Dermis microvascular lymphatic vessel endothelial cell (primary cell): ENCODE results near the gene TCF12. TPM values are rescaled to one million over a fixed set of nuclear protein-coding genes. Genes with fewer than 3 reads are reported as not detected.

Experiments used
- DNase-seq, 2 donors: peaks; one replicate each; pipeline versions ENCODE4 v3.0.0 to v3.0.0-alpha.2; 2010; ENCODE audit warnings: low read depth in 2 of 2
- total RNA-seq: library from RNA; depleted of rRNA; stranded (reverse); fragments of >200 nt; gene quantifications from 2 replicates; pipeline ENCODE4 v1.2.1, GENCODE V29; 2014

Gene TCF12
- total RNA-seq, 1 donor from 2014 or later: 56.9 TPM

DNA sequence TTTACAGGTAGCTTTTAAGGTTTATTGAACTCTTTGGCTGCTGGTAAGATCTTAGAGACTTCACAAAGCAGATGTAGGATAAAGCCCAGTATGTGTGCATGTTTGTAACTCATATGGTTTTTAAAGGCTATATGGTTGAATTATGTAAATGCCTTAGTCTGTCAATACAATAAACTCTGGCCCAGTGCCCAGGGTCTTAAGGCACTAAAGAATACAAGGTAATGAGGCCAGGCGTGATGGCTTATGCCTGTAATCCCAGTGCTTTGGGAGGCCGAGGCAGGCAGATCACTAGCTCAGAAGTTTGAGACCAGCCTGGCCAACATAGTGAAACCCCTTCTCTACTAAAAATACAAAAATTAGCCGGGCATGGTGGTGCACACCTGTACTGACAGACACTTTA lies 287.6 kb downstream of the TCF12 start:
- DNase-seq: peak in 1 of 2 donors; percentile 28

DNA sequence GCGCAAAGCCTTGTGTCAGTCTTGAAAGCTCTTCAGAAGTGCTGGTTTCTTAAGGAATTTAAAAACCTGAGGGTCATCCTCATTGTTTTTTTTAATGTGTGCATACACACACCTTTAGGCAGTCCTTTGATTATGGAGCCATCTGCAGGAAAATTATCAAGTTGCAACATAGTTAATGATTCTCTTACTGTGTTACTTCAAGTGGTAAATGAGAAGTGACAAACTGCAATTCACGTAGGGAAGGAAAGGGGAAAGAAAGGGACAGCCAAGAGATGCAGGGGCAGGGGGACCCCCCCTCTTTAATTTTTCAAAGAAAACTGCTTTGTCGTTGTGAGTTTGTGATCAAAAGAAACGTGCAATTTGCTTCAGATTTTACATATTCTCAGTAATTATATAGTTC lies 295.4 kb downstream of the TCF12 start:
- DNase-seq: peak; percentile 30 to 63

DNA sequence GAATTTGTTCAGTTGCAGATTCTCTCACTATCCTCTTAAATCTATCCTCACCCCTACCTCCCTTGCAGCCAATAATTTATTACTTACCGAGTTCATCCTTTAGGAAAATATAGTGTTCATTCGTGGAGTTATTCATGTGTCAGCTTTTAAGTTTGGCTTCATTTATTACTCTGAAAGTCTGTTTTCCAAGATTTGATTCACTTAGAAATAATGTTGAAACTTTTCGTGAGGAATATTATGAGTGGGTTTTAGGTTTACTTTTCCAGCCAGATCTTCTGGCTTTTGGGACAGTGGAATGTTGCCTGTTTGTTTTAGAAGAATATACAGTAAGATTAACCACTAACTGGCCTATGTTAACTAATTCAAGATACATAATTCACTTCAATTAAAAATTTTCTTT lies 296.9 kb downstream of the TCF12 start:
- no peak for DNase-seq

DNA sequence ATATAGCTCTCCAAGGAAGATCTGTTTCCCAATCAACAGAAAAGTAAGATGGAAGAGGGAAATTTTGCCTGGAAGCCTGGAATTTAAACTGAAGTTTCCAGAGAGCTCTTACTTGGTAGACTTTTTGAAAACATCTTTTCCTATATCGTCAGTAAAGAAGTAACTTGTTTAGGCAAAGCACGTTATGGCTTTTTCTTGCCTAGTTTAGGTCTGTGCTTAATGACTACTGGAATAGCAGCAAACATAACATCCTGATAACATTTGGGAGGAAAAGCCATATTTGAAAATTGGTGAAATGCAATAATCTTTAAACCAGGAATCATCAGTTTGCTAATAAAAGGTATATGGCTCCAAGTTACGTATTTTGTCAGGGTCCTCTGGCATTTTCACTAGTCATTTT lies 297.4 kb downstream of the TCF12 start:
- DNase-seq: no peak

DNA sequence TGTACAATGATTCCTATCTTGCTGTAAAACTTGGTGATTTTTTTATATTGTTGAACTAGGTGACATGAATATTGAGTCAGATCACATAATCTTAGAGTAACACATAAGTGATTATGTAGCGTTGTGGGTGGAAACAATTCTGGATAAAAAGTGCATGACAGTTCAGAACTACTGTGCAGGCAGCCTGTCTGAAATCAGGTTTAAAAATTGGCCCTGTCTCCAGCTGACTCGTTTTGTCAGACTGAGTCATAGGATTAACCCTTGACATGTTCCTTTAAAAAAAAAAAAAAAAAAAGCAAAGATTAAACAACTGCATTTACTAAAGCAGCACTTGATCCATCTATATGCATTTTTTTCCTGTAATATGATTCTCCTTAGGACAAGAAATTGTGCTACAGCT lies 297.8 kb downstream of the TCF12 start:
- DNase-seq: peak; percentile 35 to 76

DNA sequence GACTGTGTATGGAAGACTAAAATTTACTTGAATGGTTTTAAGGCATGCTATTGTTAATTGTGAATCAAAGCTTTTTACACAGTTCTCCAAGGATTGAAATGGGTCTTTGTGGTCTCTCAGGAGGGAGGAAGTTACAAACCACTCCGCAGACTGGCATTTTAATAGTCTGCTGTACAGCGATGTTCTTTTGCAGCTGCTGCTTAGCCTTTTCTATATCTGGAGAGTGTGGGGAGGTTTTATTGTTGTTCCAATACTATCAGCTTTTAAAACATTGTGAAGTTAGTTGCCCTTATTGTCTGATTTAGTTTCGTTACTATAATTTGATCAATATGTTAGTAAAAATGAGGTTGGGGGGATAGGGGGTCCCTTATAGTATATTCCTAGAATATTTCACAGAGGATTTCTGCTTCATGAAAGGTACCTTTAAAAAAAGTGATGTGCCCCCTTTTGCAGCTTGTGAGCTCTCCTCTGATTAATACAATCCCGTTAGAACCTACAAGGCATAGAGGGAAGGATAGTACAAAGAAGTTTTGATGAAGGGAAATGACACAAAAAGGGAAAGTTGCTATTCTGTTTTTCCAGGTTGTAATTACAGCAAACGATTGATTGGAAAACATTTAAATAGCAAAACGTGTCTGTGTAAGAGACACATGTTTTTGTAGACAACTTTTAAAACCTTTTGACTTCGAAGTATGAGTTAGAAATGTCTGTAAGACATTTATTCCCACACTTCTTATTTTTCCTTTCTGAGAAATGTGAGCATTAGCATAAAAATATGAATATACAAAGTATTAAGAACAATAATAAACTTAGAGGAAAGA lies 299.5 kb downstream of the TCF12 start:
- peak in 1 of 2 donors; percentile 22 for DNase-seq

DNA sequence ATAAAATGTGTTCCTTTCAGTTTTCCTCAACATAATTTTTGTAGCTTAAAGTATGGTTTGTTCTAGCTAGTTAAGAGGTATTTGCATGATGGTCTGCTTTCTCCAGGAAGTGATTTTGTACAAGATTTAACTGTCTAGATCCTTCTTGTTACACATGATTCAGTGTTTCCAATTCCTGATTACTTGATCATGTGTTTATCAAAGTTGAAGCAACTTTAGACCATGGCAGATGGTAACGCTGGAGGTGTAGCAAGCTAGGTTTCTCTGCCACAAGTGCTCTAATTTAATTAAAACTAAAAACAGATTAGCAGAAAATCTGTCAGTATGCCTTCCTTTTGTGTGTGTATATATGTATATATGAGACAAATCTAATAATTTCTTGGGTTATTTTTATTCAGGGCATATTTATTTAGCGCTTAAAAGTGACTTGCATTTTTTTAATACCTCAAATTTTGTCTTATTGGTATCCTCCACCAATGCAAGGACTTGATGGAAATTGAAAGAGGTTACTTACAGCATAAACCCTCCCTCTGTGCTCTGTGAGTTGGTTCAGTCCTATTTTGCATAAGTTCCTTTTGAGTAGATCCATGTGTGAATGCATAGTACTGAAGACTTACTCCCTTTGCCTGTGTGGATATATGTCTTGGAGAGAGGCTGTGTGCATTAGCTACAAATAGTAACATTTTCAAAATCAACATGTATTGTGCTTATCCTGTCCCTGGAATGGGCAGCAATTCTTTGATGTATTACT lies 300.6 kb downstream of the TCF12 start:
- DNase-seq: peak in 1 of 2 donors; percentile 55

DNA sequence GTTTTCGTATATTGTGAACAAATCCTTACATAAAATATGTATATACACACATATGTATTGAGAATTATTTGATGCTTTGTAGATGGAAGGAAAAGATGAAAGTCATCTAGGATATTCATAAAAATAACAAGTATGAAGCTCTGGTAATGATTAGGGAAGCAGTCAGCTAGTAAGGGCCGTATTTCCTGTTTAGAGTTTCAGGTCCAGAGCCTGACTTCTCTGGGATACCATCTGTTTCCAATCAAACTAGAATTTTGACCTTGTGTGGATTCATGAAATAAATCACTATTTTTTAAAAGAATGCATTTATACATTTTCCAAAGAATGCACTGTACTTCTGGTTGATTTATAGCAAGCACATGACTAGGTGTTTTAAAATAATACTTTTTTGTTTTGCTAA lies 301.8 kb downstream of the TCF12 start:
- peak in 1 of 2 donors; percentile 35 for DNase-seq

DNA sequence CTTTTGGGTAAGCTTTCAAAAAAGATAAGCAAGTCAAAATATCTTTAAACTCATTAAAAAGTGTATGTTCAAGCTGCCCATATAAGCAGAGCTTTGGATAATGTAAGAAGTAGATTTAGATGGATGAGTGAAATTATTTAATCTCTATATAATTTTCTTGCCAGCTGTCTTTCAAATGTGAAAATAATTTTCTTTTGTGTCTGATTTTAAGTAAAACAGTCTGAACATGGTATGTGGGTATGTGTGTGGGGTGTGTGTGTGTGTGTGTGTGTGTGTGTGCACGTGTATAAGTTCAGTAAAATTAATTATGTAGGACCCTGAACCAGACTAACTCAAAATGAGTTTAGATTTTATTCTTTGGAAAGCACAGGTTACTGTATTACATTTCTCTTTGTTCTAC lies 302.7 kb downstream of the TCF12 start:
- DNase-seq: no peak

DNA sequence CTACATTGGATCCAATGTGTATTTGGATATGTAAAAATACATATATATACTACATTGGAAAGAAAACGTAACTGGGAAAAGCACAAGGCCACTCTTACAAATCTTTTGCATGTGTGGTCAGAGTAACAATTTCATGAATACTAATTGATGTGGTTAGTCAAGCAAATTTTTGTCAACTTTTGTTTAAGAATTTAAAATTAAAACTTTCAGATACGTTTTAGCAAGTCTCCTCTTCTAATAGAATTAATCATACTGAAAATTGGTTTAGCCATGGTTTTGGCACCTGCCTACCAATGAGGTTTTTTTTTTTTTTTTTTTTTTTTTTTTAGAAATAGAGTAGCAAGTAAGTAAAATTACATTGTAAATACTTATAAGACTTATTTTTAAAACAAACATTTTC lies 304.9 kb downstream of the TCF12 start:
- DNase-seq: no peak

DNA sequence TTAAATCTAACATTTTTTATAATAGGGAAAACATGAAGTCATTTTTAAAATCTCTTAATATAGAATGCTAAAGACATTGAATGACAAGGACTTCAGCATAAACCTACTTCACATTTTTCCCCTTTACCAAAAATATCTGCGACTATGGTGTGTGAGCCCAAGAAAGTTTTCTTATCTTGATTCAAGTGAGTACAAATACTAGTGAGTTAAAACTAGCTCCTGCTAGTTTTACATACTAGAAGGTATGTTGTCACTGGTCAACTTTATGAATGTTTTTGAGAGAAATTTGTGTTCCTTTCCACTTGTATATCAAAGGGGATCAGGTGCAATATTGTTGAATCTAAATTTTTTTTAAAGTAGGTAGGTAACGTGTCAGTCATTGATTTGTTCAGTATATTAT lies 305.4 kb downstream of the TCF12 start:
- DNase-seq: no peak

DNA sequence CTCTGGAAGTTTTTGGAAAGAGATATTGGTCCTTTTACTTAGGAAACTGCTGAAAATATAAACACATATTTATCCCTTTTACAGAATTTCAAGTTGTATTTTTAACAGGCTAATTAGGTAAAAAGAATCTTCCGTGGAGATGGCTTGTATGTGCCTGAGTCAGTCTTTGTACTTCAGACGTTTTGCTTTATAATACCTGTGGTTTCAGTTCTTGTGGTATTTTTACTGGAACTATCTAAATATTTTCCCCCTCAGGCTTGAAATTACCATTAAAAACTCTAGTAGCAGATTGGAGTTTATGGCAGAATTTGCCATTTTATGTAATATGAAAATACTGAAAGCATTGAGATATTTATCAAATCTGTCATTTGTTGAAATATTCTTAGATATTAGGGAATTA lies 306.2 kb downstream of the TCF12 start:
- no peak for DNase-seq

DNA sequence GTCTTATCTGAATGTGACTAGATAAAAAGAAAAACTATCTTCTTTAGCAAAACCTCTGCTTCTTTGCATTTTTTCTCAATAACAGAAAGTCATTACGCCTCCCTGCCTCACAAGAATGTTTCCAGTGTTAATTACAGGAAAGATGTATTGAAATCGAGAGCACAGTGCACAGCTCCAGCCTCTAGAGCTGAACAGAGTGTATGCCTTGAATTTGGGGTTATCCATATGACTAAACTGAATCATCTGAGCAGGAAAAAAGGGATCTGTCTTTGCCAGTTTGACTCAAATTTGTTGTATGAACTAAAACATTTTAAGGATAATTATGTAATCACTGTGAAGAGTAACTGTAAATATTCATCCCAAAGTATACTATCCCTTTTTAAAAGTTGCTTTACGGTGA lies 308.7 kb downstream of the TCF12 start:
- no peak for DNase-seq

DNA sequence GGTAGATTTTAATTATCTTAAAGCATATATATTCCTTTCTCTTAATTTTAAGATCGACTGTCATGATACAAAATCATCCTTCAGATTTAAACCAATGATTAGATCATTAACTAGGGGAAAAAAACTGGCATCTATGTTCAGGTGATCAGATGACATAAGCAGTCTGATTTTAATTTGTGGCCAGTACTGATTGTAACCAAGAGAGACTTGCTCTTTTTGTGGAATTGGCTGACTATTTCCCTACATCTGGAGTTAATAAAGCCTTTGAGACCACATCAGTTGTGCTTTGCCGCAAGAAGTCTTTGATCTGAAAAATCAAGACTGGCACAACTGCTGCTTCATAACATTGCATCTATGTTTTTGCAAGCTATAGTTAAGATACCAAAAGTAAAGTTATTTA lies 309.5 kb downstream of the TCF12 start:
- DNase-seq: no peak

DNA sequence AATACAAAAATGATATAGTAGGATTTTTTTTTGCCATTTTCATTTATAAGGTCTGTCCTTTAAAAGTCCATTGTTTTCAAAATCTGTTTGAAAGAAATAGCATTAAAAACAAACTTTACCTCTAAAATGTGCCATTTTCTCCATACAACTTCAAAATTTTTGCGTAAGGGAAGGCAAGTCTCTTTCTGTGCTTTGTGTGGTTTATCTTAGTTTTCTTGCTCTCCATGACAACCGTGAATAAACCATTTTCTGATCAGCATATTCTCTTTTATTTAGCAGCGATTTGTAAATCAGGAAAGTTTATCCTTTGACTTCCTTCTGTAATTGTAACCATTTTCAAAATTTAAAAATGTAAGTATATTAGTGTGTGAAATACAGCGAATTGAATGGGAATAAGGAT lies 310.0 kb downstream of the TCF12 start:
- DNase-seq: no peak

DNA sequence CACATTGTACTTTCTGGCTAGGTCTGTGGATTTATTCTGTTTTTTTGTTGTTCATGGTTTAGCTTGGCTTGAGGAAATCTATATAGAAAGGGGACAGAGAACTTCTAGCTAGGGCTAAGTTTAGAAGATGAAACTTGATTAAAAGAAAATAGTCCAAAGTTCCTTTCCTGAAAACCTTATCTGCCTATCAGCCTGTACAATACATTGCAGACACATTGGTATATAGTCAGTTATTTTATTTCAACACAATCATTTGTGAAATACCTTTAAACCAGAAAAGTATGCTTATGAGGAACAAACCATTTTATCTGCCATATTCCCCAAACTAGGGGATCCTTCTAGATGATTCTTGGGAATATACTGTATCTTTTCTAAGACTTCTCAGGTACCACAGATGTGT lies 310.6 kb downstream of the TCF12 start:
- DNase-seq: no peak

DNA sequence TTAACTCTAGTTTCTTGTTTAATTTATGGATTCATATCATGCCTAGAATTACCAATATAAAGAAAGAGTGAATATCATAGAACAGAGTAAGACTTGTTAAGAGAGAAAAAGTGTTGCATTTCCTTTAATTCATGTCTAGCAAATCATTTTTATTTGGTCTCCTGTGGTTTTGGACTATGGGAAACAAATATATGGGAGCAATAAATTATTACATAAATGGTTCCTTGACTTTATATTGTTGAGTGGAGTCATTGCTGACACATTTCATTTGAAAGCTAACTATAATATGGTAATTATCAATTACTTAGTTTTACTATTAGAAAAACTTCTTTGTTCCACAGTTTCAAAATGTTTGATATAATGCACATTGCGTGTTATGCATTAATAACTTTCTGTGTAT lies 313.1 kb downstream of the TCF12 start:
- DNase-seq: no peak

DNA sequence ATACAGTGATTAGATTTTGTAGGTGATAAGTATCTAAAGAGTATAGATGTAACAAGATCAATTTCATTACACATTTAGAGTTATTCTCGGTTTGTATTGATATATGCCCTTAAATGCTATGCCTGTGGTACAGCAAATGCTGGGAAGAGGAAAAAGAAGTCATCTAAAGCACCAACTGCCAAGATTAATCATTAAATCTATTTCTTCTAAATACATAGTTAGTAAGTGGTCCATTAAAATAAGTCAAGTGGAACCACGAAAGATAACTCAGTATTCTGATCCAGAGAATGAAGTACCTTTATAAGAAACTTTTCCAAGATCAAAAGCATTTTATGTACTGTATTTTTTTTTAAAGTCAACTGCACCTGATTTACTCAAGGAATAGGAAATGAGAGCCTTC lies 315.7 kb downstream of the TCF12 start:
- no peak for DNase-seq

DNA sequence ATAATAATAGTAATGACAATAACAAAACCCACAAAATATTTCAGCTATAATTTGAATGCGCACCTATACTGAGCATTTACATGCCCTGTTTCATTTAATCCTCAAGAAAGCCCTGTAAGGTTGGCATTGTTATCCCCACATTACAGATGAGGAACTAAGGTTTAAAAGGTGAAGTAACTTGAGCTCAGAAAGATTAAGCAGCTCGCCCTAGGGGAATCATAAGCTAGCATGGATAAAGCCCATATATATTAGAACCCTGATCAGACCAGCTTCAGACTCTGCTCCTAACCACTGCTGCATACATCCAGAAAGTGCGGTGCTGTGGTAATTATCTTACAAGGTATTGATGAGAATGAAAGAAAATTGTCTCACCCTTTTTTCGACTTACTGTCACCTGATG lies 316.7 kb downstream of the TCF12 start:
- DNase-seq: no peak

DNA sequence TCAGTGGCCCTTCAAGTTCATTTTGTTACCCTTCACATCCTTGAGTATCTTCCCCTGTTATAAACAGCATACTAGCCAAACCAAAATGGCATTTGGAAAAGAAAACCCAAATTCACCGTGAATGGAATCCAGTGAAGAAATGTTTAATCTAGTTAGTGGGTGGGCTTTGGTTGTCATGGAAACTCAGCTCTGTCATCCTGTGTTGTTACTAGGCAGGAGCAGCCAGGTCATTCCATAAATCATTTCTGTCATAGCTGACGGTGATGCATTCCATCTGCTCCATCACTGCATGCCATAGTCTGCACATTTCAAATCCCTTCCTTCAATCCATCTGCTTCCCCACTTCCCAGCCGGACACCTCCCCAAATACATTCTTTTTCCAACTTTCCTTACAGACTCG lies 317.4 kb downstream of the TCF12 start:
- peak; percentile 52 to 61 for DNase-seq

DNA sequence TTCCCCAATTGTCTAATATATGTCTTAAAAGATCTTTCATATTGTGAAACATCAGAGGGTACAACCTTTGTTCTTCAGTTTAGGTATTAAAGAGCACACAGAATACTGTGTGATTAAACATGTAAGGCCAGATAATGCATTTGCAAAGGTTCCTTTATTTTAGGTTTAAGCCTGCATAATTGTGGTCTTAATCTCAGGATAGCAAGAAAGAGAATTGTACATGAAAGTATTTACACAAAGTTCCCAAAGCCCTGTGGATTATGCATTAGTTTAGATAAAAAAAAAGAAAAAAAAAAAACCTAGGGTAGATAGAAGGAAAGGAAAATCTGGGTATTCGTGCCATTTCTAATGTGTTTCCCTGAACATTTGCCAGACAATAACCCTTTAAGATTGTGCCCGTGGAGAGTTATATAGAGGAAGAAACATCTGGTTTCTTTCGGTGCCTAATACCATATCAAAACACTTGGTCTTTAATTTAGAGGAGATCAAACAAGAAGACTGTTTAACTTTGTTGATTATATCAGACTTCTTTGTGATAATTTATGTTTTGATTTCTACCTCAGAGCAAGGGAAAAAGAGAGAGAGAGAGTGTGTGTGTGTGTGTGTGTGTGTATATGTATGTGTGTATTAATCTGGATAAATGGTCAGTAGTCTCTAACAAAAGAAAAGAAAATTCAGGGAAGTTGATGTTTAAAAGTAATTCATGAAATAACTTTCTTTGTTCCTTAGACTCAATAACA lies 318.3 kb downstream of the TCF12 start:
- DNase-seq: no peak

DNA sequence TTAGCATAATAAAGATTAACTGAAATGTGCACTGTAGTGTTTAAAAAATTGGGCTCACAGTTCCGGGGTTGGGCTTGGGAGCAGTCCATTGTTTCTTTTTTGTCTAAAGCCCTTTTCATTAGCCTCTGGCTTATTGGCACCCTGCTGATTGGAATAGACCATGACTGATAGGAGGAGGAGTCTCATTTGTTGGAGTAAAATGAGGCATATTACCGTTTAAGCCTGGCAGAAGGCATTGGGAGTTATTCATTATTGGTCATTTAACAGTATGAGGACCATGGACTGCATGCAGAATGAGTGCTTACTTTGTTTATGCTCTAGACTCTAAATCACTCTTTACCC lies 318.8 kb downstream of the TCF12 start:
- DNase-seq: no peak

DNA sequence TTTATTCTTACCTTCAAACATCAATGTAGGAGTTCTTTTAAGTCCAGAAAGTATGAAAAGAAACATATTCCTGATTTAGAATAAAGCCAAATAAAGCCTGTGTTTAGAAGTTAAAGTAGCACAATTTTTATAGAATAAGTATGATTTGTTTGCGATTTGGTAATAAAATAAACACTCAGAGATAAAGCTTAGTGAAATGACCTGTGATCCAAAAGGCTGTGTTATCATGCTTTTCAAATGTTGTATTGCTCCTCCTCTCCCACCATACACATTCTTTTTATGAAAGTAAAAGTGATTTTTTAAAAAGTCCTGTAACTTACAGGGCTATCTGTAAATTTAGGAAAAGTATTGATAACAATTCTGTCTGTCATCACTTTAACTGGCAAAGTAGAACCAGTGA lies 319.2 kb downstream of the TCF12 start:
- DNase-seq: no peak
